Activated CD4-positive, alpha-beta memory T cell treated with anti-CD3 and anti-CD28 coated beads, Interleukin-2, amount 10 ng/mL, durations not matched to agents 7 days and 5 days (primary cell): ENCODE data around the gene PPARA. TPM values are rescaled to one million over a fixed set of nuclear protein-coding genes. Genes with fewer than 3 reads are reported as not detected.

ENCODE experiments used
- CTCF ChIA-PET: fragments of 350-600 bp; sonication (Branson Sonifier 250); formaldehyde crosslinking; loops from one replicate; lab custom pipeline; 2021; ENCODE audit warnings: antibody characterized with exemption, inconsistent platforms; lab: Charles Lee
- POLR2A ChIA-PET: fragments of 350-600 bp; sonication (Branson Sonifier 250); formaldehyde crosslinking; loops from one replicate; lab custom pipeline; 2021; ENCODE audit warnings: antibody characterized with exemption; lab: Charles Lee
- DNase-seq: peaks from one replicate; pipeline ENCODE4 v3.0.0-alpha.2; 2020
- H3K27ac Mint-ChIP-seq: one replicate; pipeline ENCODE4 v1.8.0; 2021; ENCODE audit warnings: mild to moderate bottlenecking, mixed read lengths
- H3K27me3 Mint-ChIP-seq: one replicate; pipeline ENCODE4 v1.8.0; 2021; ENCODE audit warnings: mixed read lengths
- H3K36me3 Mint-ChIP-seq: one replicate; pipeline ENCODE4 v1.8.0; 2021; ENCODE audit warnings: low read depth, mixed read lengths
- H3K4me1 Mint-ChIP-seq: one replicate; pipeline ENCODE4 v1.8.0; 2021; ENCODE audit warnings: mixed read lengths
- H3K4me3 Mint-ChIP-seq: one replicate; pipeline ENCODE4 v1.8.0; 2021; ENCODE audit warnings: mild to moderate bottlenecking, mixed read lengths
- H3K9me3 Mint-ChIP-seq: one replicate; pipeline ENCODE4 v1.8.0; 2021; ENCODE audit warnings: mixed read lengths
- total RNA-seq, 2 experiments: library from RNA; stranded (reverse); gene quantifications; one replicate each; pipeline ENCODE4 v1.2.3, GENCODE V29; 2021

The PPARA gene
- 10 to 100 TPM; 12.9 to 13.4 TPM for total RNA-seq

DNA sequence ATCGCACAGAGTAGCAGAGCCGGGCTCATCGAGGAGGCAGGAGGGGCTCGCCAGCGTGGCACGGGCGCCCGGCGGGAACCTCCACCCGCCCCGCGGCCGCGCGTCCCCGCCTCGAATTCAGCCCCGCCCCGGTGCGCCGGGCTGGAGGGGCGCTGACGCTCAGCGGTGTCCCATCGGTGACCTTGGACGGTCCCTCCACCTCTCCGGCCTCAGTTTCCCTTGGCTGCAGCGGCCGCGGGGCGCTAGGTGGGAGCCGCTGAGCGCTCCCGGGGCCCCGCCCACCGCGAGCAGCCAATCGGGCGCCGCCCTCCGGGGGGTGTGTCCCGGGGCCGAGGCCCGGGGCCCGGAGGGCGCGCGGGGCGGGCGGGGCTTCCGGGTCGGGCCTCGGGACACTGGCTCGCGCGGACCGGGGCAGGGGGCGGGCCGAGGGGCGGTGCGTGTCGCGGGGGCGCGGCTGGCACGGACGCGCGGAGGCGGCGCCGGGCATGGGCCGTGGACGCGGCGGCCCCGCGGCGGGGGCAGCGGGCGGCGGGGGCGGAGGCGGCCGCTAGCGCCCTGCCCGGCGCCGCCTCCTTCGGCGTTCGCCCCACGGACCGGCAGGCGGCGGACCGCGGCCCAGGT, at the start of gene PPARA:
Gene PPARA, plus strand, starts transcription at position 493 of the 621 bp plus-strand sequence. CDS start 47,858 bp downstream, outside the sequence.
- Mint-ChIP-seq H3K4me3 (peak within 1 kb of the TSS; percentile 73), H3K36me3 (peaks cover 12% of the 10 kb centered on the region), H3K27me3 (peaks cover 40% of the 10 kb centered on the region), H3K4me1 (peaks cover 18% of the 10 kb centered on the region), H3K9me3 (no peaks in the 10 kb centered on the region), H3K27ac (peak within 1 kb of the TSS; percentile 16)
- ChIA-PET POLR2A (interaction anchor here (0.7 to 2.7 kb wide), 12 partner anchors 9 to 186 kb away, joined by 3 to 15 read pairs (median 3); partner anchors contain the start of genes CDPF1, GTSE1 and TRMU), CTCF (no interaction called here)
- peak; percentile 87 for DNase-seq

DNA sequence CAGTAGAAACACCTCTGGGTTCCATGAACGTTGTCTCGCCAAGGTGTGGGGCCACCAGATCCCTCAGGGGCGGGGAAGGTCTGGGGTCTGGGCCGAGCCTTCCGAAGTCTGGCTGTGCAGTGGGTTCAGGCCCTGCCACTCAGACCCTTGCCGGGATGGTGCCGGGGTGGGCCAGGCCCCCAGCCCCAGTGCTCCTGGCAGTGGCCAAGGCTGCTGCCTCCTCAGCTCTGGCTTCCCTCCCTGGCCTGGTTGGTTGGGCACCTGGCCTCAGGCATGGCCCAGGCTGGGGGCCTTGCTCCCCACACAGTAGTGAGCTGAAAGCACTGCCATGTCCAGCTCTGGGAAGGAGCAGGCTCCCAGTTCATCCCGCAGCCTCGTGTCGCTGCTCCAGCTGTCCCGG, 48.2 kb upstream of the PPARA start:
- no peaks in the 10 kb centered on the region for H3K36me3 Mint-ChIP-seq
- CTCF ChIA-PET, result interaction anchor here (1.3 kb wide), 1 partner anchor 96 kb away, joined by 4 read pairs; no protein-coding TSS in a partner anchor
- no peaks in the 10 kb centered on the region for H3K4me1 Mint-ChIP-seq
- no peaks in the 10 kb centered on the region for H3K27me3 Mint-ChIP-seq
- no peak overlapping the region for H3K4me3 Mint-ChIP-seq
- POLR2A ChIA-PET, result no interaction called here
- H3K27ac Mint-ChIP-seq, result no peak overlapping the region
- no peaks in the 10 kb centered on the region for H3K9me3 Mint-ChIP-seq
- DNase-seq, result no peak

DNA sequence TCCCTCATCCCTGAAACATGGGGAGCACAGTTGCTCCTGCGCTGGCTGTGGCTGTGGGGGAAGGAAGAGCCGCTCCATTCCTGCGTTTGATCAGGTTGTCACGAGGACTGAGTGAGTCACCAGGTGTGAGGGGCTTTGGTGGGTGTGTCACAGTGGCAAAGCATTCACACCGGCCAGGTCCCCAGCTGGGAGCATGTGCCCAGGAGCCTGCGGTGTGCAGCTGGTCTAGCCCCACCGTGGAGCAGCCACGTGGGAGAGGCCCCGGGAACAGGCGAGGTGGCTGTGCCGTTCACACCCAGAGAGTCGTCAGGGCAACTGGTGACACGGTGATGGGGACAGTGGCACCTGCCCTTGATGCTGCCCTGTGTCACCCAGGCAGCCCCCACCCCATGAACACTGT, 47.6 kb upstream of the PPARA start:
- H3K27me3 Mint-ChIP-seq, result no peaks in the 10 kb centered on the region
- H3K9me3 Mint-ChIP-seq, result no peaks in the 10 kb centered on the region
- H3K36me3 Mint-ChIP-seq, result no peaks in the 10 kb centered on the region
- ChIA-PET CTCF (no interaction called here), POLR2A (no interaction called here)
- DNase-seq, result no peak
- H3K4me3 Mint-ChIP-seq, result no peak overlapping the region
- no peak overlapping the region for H3K27ac Mint-ChIP-seq
- no peaks in the 10 kb centered on the region for H3K4me1 Mint-ChIP-seq

GRCh38 chr22:46103181-46103580, 47.1 kb upstream of the PPARA start:
- POLR2A ChIA-PET, result no interaction called here
- CTCF ChIA-PET, result no interaction called here
- Mint-ChIP-seq H3K4me1 (no peaks in the 10 kb centered on the region), H3K4me3 (no peak overlapping the region), H3K9me3 (no peaks in the 10 kb centered on the region), H3K27me3 (no peaks in the 10 kb centered on the region), H3K27ac (no peak overlapping the region), H3K36me3 (no peaks in the 10 kb centered on the region)
- no peak for DNase-seq

- CTCF ChIA-PET, result no interaction called here
- POLR2A ChIA-PET, result no interaction called here
- no peak for DNase-seq
- Mint-ChIP-seq H3K4me3 (no peak overlapping the region), H3K4me1 (no peaks in the 10 kb centered on the region), H3K36me3 (no peaks in the 10 kb centered on the region), H3K27ac (no peak overlapping the region), H3K27me3 (no peaks in the 10 kb centered on the region), H3K9me3 (no peaks in the 10 kb centered on the region)
Measured at GRCh38 chr22:46103664-46104063, 46.7 kb upstream of the PPARA start.

GRCh38 chr22:46104170-46104880, 46.0 kb upstream of the PPARA start:
- no peaks in the 10 kb centered on the region for H3K9me3 Mint-ChIP-seq
- no peaks in the 10 kb centered on the region for H3K36me3 Mint-ChIP-seq

DNA sequence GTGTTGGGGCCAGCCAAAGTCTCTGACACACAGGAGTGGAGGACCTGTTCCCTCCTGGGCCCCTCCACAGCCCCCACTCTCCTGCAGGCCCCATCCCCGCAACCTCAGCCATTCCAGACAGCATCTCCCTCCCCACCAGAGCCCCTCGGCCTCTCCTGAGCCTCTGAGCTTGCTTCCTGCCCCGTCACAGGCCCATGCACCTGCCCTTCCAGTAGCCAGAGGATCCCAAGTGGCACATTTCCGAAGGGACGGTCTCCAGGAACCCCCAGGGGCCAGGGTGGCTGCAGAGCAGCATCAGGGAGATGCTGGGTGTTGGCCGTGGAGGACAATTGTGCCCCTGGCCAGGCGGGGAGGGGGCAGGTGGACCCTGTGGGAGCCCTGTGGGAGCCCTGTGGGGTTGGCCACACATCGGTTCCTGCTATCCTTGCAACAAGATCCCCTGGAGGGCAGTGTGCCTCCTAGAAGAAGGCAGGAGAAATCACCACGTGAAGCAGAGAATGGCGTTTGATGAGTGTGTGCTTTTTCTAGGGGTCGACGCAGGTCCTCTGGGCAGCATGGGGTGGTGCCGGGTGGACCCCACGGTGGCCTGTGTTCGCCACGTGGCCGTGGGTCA, 45.3 kb upstream of the PPARA start:
- no peak overlapping the region for H3K4me3 Mint-ChIP-seq
- no peaks in the 10 kb centered on the region for H3K36me3 Mint-ChIP-seq
- no peak for DNase-seq
- ChIA-PET POLR2A (no interaction called here), CTCF (no interaction called here)
- H3K4me1 Mint-ChIP-seq, result no peaks in the 10 kb centered on the region
- no peak overlapping the region for H3K27ac Mint-ChIP-seq
- H3K27me3 Mint-ChIP-seq, result no peaks in the 10 kb centered on the region
- H3K9me3 Mint-ChIP-seq, result no peaks in the 10 kb centered on the region

More at GRCh38 chr22:46104170-46104880, 46.0 kb upstream of the PPARA start:
- Mint-ChIP-seq H3K4me1 (no peaks in the 10 kb centered on the region), H3K27me3 (no peaks in the 10 kb centered on the region), H3K4me3 (no peak overlapping the region), H3K27ac (no peak overlapping the region)
- ChIA-PET POLR2A (no interaction called here), CTCF (no interaction called here)
- no peak for DNase-seq

DNA sequence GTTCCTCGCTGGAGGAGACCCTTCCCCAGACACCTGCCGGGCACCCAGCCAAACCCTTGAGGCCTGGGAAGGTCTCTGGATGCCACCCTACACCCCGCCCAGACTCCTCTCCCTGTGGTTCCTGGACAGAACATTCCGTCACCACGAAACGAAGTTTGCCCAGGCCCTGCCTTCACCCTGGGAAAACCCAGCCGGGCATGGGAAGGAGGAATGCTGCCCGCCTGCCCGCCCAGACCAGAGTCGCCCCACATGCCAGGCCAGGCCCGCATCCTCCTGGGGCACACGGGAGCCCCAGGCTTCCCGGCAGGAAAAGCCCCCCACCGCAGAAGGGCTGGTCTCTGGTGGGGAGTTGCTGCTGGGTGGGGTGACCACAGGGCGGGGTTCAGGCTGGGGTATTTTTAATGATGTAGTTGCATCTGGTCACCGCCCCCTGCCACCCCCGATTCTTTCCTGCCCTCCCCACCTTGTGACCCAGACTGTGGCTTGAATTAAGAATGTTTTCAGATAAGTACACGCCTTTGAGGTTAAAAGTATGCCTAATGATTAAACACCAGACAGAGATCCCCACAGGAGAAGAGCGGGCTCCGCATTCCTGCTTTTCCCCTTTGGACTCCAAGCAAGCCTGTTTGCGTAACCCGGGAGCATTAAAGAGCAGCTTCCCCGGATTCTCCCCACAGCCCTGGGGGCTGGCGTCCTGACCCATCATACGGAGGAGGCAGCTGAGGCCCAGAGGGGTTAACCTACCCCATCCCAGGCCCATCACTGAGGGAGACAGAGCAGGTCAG, 44.6 kb upstream of the PPARA start:
- H3K36me3 Mint-ChIP-seq, result no peaks in the 10 kb centered on the region
- POLR2A ChIA-PET, result no interaction called here
- no peak overlapping the region for H3K27ac Mint-ChIP-seq
- no peak for DNase-seq
- no peaks in the 10 kb centered on the region for H3K27me3 Mint-ChIP-seq
- CTCF ChIA-PET, result no interaction called here
- no peaks in the 10 kb centered on the region for H3K4me1 Mint-ChIP-seq
- no peaks in the 10 kb centered on the region for H3K9me3 Mint-ChIP-seq
- H3K4me3 Mint-ChIP-seq, result no peak overlapping the region

GRCh38 chr22:46106279-46107022, 43.9 kb upstream of the PPARA start:
- no peak for DNase-seq
- Mint-ChIP-seq H3K4me1 (no peaks in the 10 kb centered on the region), H3K36me3 (no peaks in the 10 kb centered on the region), H3K27me3 (no peaks in the 10 kb centered on the region), H3K27ac (no peak overlapping the region), H3K4me3 (no peak overlapping the region), H3K9me3 (no peaks in the 10 kb centered on the region)
- POLR2A ChIA-PET, result no interaction called here
- CTCF ChIA-PET, result no interaction called here

DNA sequence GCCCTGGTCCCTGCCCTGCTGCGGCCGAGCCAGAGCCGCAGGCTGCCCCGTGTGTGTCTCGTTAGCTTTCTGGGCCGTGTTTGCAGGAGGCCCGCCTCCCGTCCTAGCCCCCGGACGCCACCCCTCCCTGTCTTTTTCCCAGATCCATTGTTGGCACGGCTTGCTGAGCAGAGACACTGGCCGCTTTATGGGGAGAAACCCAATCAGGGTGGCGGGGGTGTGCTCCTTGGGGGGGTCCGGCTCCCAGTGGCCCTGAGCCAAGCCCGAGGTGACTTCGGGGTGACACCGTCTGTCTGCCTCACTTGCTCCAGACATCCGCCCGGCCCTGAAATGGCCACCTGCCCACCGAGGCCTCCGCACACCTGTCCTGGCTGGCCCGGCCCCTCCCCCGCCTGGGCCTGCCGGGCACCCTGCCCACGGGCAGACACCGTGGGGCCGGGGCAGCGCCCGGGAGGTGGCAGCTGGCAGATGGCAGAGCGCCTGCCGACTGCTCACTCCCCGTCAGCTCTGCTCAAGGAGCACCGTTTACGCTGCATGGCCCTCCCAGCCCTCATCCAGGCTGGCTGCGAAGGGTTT, 43.1 kb upstream of the PPARA start:
- POLR2A ChIA-PET, result no interaction called here
- H3K4me1 Mint-ChIP-seq, result no peaks in the 10 kb centered on the region
- no peaks in the 10 kb centered on the region for H3K9me3 Mint-ChIP-seq
- H3K27ac Mint-ChIP-seq, result no peak overlapping the region
- CTCF ChIA-PET, result no interaction called here
- no peak for DNase-seq
- H3K36me3 Mint-ChIP-seq, result no peaks in the 10 kb centered on the region
- no peak overlapping the region for H3K4me3 Mint-ChIP-seq
- no peaks in the 10 kb centered on the region for H3K27me3 Mint-ChIP-seq

GRCh38 chr22:46107753-46108563, 42.4 kb upstream of the PPARA start:
- DNase-seq, result no peak
- Mint-ChIP-seq H3K9me3 (no peaks in the 10 kb centered on the region), H3K36me3 (no peaks in the 10 kb centered on the region), H3K4me3 (no peak overlapping the region), H3K27ac (no peak overlapping the region), H3K27me3 (no peaks in the 10 kb centered on the region), H3K4me1 (no peaks in the 10 kb centered on the region)
- ChIA-PET CTCF (no interaction called here), POLR2A (no interaction called here)
